Raji (cell line): ENCODE data around the gene LRP8.
A peak's percentile ranks its signal among the peaks of the same experiment; 100 is the strongest.

Source experiments
- POLR2A ChIP-seq: IDR thresholded peaks from 2 replicates; pipeline ENCODE4 v1.6.1; 2011; ENCODE audit warnings: low read depth, low read length, control low read depth; ENCODE audit not compliant: insufficient read depth

LRP8 gene

GRCh38 chr1:53335661-53336060 lies 7.8 kb upstream of the LRP8 start:
- TF ChIP-seq POLR2A, result no peak

- no peak for TF ChIP-seq POLR2A
These were observed 6.9 kb upstream of the LRP8 start for GRCh38 chr1:53334781-53335180.

- TF ChIP-seq POLR2A, result no peak
These were observed 6.4 kb upstream of the LRP8 start for GRCh38 chr1:53334312-53334711.

- TF ChIP-seq POLR2A, result no peak
These were observed 5.0 kb upstream of the LRP8 start for GRCh38 chr1:53332833-53333232.

- TF ChIP-seq POLR2A, result no peak
These were observed 4.3 kb upstream of the LRP8 start for GRCh38 chr1:53332186-53332564.

GRCh38 chr1:53331446-53332185 lies 3.7 kb upstream of the LRP8 start:
- no peak for TF ChIP-seq POLR2A

- no peak for TF ChIP-seq POLR2A
These were observed 2.9 kb upstream of the LRP8 start for GRCh38 chr1:53330819-53331218.

GRCh38 chr1:53328541-53329499 lies 950 bp upstream of the LRP8 start:
- TF ChIP-seq POLR2A, result no peak

GRCh38 chr1:53327182-53327913 lies 522 bp downstream of the LRP8 start:
- peak; percentile 44; the same call in 1 of the 2 replicates for TF ChIP-seq POLR2A

GRCh38 chr1:53326598-53327181 lies 1.2 kb downstream of the LRP8 start:
- TF ChIP-seq POLR2A, result peak; percentile 75

GRCh38 chr1:53326088-53326597 lies 1.7 kb downstream of the LRP8 start:
- TF ChIP-seq POLR2A, result peak; percentile 84

GRCh38 chr1:53325326-53326087 lies 2.4 kb downstream of the LRP8 start:
- TF ChIP-seq POLR2A, result no peak

- no peak for TF ChIP-seq POLR2A
These were observed 3.1 kb downstream of the LRP8 start for GRCh38 chr1:53324728-53325297.

- no peak for TF ChIP-seq POLR2A
These were observed 3.5 kb downstream of the LRP8 start for GRCh38 chr1:53324321-53324720.
